SK-N-SH treated with all-trans-retinoic acid at 6 μM for 48 hours (cell line): Measurements from ENCODE around the gene TSSK6.

Source experiments
- ATAC-seq: fragments of 200-7000 bp; cut with Tn5 transposase; 3 replicates; pipeline ENCODE4 v1.9.1; 2020; ENCODE audit warnings: mild to moderate bottlenecking, moderate library complexity
- CREB5 ChIP-seq: fragments of 250-450 bp; sonication (Bioruptor Pico); IDR thresholded peaks from 2 replicates; pipeline ENCODE4 v1.5.1; 2020; ENCODE audit warnings: low read depth, mild to moderate bottlenecking, moderate library complexity
- CSDC2 ChIP-seq: fragments of 250-450 bp; sonication (Bioruptor Pico); IDR thresholded peaks from 2 replicates; pipeline ENCODE4 v1.5.0; 2020; ENCODE audit warnings: mild to moderate bottlenecking, moderate library complexity
- CSRNP3 ChIP-seq: fragments of 250-450 bp; sonication (Bioruptor Pico); IDR thresholded peaks from 2 replicates; pipeline ENCODE4 v1.5.1; 2021; ENCODE audit warnings: mild to moderate bottlenecking, moderate library complexity
- GLIS3 ChIP-seq: fragments of 250-450 bp; sonication (Bioruptor Pico); IDR thresholded peaks from 2 replicates; pipeline ENCODE4 v1.5.0; 2020; ENCODE audit warnings: mild to moderate bottlenecking, moderate library complexity
- PATZ1 ChIP-seq: fragments of 250-450 bp; sonication (Bioruptor Pico); IDR thresholded peaks from 2 replicates; pipeline ENCODE4 v1.8.0; 2020; ENCODE audit warnings: mild to moderate bottlenecking, moderate library complexity, borderline replicate concordance
- POU6F1 ChIP-seq: fragments of 250-450 bp; sonication (Bioruptor Pico); IDR thresholded peaks from 2 replicates; pipeline ENCODE4 v1.8.0; 2021; ENCODE audit warnings: low read depth, mild to moderate bottlenecking, moderate library complexity, borderline replicate concordance
- RARB ChIP-seq: fragments of 250-450 bp; sonication (Bioruptor Pico); IDR thresholded peaks from 2 replicates; pipeline ENCODE4 v1.8.0; 2021; ENCODE audit warnings: mild to moderate bottlenecking, moderate library complexity
- TCF4 ChIP-seq: fragments of 250-450 bp; sonication (Bioruptor Pico); IDR thresholded peaks from 2 replicates; pipeline ENCODE4 v1.8.0; 2021; ENCODE audit warnings: mild to moderate bottlenecking, moderate library complexity, borderline replicate concordance
- TOX ChIP-seq: fragments of 250-450 bp; sonication (Bioruptor Pico); IDR thresholded peaks from 2 replicates; pipeline ENCODE4 v1.8.0; 2021; ENCODE audit warnings: mild to moderate bottlenecking, moderate library complexity, borderline replicate concordance
- TSHZ2 ChIP-seq: fragments of 250-450 bp; sonication (Bioruptor Pico); IDR thresholded peaks from 2 replicates; pipeline ENCODE4 v1.5.0; 2020; ENCODE audit warnings: mild to moderate bottlenecking, moderate library complexity
- ZC3H10 ChIP-seq: fragments of 250-450 bp; sonication (Bioruptor Pico); IDR thresholded peaks from 2 replicates; pipeline ENCODE4 v1.5.1; 2021; ENCODE audit warnings: mild to moderate bottlenecking, moderate library complexity
- ZFP30 ChIP-seq: fragments of 450-650 bp; formaldehyde crosslinking; IDR thresholded peaks from 2 replicates; pipeline ENCODE4 v1.5.0; 2022; ENCODE audit warnings: mild to moderate bottlenecking, moderate library complexity
- ZNF565 ChIP-seq: fragments of 450-650 bp; formaldehyde crosslinking; conservative IDR thresholded peaks from 2 replicates; pipeline ENCODE4 v1.5.0; 2020; ENCODE audit warnings: low read depth, mild to moderate bottlenecking, moderate library complexity
- ZNF70 ChIP-seq: fragments of 450-650 bp; formaldehyde crosslinking; IDR thresholded peaks from 2 replicates; pipeline ENCODE4 v1.5.0; 2020; ENCODE audit warnings: mild to moderate bottlenecking, moderate library complexity
- ZNF8 ChIP-seq: fragments of 450-650 bp; formaldehyde crosslinking; IDR thresholded peaks from 2 replicates; pipeline ENCODE4 v1.5.0; 2020; ENCODE audit warnings: mild to moderate bottlenecking, moderate library complexity

Gene TSSK6

GRCh38 chr19:19532806-19533701 lies 17.7 kb upstream of the TSSK6 start (continued):
- TF ChIP-seq CSDC2 (CRISPR knock-in tag) (no peak), PATZ1 (CRISPR knock-in tag) (no peak), GLIS3 (CRISPR knock-in tag) (no peak)

- TF ChIP-seq TSHZ2 (no peak), ZNF565 (no peak), ZNF8 (CRISPR knock-in tag) (no peak), TOX (CRISPR knock-in tag) (no peak), POU6F1 (CRISPR knock-in tag) (no peak), ZFP30 (CRISPR knock-in tag) (no peak), RARB (CRISPR knock-in tag) (no peak)
- ATAC-seq = peak; percentile 77
These were observed 16.8 kb upstream of the TSSK6 start for GRCh38 chr19:19531951-19532805.

GRCh38 chr19:19530889-19531288 lies 15.5 kb upstream of the TSSK6 start:
- ATAC-seq = no peak
- TF ChIP-seq ZNF70 (no peak), POU6F1 (CRISPR knock-in tag) (no peak), CREB5 (CRISPR knock-in tag) (no peak), CSRNP3 (no peak), ZNF8 (CRISPR knock-in tag) (no peak), TCF4 (CRISPR knock-in tag) (no peak), ZC3H10 (CRISPR knock-in tag) (no peak)
